ENCODE results near the gene GANC.
"Not testable (repeated sequence)": the region's sequence is repeated elsewhere in the genome, so short reads cannot be mapped to it uniquely, and the experiment has no call there.

GANC gene

DNA sequence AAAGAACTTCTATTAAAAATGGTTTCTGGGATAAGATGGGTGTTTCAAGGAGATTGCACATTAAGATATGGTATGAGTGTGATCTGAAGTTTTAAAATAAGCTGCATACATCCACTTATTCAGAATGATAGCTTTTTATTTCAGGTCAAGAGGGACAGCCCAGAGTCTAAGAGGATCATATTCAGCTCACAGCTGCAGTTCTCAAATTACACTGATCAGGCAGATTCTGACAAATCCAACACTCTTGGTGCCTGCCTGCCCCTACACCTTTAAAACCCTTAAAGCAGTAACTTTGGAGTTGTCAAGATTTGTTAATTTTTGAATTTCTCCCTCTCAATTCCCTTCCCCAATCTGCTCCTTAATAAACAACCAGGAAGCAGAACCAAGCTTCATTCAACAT, 9.3 kb downstream of the GANC start:
- H3K4me3 ChIP-seq (ENCODE audit: low read depth, low read length) = no peak overlapping the region

DNA sequence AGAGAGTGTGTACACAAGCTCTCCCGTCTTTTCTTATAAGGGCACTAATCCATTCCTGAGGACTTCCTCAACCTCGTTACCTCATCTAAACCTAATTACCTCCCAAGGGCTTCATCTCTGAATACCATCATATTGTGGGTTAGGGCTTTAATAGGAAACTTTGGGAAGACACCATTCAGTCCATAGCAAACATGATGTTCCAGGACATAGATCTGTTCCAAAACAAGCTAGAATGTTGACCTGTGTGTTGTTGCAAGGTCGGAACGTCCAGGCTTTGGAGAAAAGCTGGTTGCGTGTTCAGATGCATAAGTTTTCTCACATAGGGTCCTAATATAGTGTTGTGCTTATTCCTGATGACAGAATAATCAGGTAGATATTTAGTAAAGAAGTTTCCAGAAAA, 9.9 kb downstream of the GANC start:
- no peak overlapping the region for H3K4me3 ChIP-seq (ENCODE audit: low read depth, low read length)

DNA sequence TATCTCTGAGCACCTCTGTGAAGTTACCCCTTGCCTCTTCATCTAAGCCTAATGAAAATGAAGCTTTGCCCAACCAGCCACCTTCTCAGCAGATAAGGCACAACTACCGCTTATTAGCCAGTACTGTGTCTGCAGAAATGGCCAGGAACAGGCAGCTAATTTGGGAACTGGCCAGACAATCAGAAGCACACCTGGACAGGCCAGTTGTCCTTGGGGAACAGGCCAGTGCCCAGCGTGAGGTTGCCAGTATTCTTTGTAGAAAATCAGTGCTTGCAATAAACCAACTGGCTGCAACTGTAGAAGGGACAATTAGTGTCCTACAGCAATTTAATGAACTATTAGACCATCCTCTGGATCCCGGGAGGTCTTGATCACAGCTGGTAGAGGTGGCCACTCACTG, 10.7 kb downstream of the GANC start:
- H3K4me3 ChIP-seq (ENCODE audit: low read depth, low read length) = no peak overlapping the region

DNA sequence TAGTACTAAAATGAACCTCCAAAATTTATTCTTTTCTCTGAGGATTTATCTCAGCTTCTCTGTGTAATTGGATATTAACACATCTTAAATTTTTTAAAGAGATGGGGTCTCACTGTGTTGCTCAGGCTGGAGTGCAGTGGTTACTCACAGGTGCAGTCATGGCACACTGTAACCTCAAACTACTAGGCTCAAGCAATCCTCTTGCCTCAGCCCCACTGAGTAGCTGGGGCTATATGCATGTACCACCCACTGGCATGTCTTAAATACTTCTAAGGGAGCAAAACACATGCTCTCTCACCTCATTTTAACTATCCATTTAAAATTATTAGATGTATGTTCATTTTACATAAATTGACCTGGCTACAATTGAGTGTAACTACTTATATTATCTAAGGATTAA, 11.6 kb downstream of the GANC start:
- H3K4me3 ChIP-seq (ENCODE audit: low read depth, low read length) = no peak overlapping the region

DNA sequence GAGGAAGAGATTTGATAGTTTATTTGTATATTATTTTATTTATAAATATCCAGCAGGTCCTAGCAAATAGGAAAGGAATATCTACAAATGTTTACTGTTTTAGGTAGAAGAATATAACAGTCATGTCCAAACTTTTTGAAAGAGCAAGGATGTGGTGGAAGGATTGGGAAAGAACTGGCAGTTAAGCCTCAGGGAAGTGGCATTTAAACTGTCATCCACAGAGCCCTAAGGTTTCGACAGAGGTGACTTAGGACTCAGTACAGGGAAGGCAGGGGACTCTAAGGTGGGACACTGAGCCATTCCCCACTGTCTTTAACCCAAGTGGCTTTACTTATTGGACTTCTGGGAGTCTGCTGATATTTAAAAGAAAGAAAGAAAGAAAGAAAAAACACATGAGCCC, 12.0 kb downstream of the GANC start:
- no peak overlapping the region for H3K4me3 ChIP-seq (ENCODE audit: low read depth, low read length)

DNA sequence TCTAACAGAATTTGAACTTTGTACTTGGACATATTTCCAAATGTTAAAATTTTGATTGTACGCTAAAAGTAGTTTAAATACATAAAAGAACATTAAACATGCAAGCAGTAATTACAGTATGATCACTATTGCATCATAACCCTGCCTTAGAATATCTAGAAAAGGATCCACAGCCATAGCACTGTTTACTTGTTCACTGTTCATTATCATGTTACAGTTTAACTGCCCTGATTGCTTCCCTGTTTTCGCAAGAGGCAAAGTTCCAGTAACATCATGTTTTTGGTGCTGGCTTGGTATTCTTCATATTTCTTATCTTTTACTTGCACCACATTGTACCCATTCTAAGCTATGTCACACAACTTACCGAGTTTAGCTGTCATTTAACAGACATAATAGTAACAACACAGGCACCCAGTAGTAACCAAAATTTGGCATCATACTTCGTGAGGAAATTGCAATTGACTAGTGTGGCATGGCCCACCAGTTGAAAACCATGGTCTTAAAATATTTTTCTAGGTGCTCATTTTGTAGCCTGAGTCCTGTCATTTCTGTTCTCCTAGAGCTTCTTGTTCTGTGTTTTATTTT, 13.5 kb downstream of the GANC start:
- H3K4me3 ChIP-seq (ENCODE audit: low read depth, low read length) = no peak overlapping the region

DNA sequence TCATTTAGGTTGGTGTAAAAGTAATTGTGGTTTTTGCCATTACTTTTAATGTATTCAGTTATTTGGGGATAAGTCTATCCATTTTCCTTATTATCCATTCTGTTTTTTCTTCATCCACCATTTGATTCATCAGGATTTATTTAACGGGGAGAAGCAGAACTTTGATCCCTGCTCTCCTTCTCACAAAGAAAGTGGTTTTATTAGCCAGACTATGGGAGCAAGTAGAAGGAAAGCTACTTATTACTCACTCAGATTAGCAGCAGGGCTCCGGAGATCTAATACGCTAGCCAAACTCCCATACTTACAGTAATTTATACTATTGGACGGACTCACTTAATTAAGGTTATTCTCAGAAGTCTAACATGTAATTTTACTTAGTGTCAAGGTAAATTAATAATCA, 14.9 kb downstream of the GANC start:
- H3K4me3 ChIP-seq (ENCODE audit: low read depth, low read length) = no peak overlapping the region

DNA sequence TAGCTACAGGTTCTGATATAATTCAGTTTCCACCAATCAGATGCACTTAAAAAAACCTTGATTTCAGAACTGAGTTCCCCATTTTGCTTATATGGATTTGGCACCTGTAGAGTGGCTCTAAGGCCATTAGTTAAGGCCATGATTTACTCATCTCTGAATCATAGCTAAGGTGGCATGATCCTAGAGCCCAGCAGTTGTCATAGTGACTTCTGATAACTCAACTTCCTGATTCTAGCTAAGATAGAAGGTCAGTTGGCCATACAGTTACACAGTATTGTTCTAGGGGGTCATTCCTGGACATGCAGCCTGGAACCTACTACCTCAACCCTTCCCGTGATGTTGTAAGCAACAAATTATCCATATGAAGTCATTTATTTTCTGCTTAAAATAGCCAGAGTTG, 16.2 kb downstream of the GANC start:
- no peak overlapping the region for H3K4me3 ChIP-seq (ENCODE audit: low read depth, low read length)

DNA sequence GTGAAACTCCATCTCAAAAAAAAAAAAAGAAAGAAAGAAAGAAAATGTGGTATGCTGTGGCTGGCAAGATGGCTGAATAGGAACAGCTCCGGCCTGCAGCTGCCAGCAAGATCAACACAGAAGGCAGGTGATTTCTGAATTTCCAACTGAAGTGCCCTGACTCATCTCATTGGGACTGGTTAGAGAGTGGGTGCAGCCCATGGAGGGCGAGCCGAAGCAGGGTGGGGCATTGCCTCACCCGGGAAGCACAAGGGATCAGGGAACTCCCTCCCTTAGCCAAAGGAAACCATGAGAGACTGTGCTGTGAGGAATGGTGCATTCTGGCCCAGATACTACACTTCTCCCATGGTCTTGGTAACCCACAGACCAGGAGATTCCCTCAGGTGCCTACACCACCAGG, 28.0 kb downstream of the GANC start:
- H3K4me3 ChIP-seq (ENCODE audit: low read depth, low read length) = not testable (repeated sequence)

DNA sequence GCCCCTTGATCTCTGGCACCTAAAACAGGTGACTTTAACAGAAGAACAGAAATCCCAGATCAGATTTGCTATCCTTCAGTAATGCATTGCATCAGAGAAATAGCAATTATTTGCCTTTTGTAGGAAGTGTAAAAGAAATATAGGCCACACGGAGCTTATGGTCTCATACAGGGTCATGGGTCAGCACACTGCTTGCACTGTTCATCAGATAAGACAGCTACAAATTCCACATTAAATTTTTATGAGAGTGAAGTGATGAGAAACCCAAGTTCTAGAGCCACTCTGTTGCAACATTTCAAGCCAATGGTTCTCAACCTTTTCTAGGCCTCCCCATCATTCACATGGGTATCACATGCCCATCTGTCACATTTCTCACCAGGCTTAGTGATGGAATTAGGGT, 33.7 kb downstream of the GANC start:
- H3K4me3 ChIP-seq (ENCODE audit: low read depth, low read length) = no peak overlapping the region

DNA sequence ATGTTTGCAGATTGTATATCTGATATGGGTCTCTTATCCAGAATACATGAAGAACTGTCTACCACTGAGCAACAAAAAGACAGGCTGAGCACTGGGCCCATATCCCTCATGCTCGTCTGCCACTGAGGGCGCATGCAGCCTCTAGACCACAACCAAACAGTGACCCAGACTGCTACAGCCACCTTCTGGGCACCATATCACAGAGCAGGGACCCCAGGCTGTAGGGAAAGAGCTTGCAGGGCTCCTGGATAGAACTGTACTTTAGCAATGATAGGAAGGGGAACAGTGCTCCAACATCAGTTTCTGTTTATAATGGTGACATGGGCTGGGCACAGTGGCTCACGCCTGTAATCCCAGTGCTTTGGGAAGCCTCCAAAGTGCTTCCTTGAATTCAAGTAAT, 40.5 kb downstream of the GANC start:
- H3K4me3 ChIP-seq (ENCODE audit: low read depth, low read length) = no peak overlapping the region

DNA sequence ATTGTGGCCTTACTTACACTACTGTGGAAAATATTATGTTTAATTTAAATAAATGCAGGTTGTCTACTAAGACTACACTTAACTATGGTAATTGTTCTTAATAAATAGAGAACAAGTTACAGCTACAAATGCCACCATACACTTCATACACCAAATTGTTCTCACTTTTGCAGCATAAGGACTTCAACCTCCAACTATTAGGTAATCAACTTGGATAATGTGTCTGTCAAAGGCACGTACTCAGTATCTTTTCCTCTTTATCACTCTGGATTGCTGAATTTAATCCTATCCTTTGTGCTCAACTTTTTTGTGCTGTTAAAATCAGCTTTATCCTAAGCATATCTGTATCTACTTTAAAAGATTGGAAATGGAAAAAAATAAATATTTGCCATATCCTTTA, 41.8 kb downstream of the GANC start:
- no peak overlapping the region for H3K4me3 ChIP-seq (ENCODE audit: low read depth, low read length)

DNA sequence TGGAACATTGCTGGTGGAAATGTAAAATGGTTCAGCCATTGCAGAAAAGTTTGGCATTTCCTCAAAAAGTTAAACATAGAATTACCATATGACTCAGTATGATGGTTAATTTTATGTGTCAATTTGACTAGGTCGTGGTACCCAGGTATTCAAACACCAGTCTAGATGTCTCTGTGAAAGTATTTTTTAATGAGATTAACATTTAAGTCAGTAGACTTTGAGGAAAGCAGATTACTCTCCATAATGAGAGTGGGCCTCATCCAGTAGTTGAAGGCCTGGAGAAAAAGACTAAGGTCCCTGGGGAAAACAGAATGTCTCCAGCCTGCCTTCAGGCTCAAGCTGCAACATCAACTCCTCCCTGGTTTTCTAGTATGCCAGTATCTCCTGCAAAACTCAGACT, 42.5 kb downstream of the GANC start:
- no peak overlapping the region for H3K4me3 ChIP-seq (ENCODE audit: low read depth, low read length)

DNA sequence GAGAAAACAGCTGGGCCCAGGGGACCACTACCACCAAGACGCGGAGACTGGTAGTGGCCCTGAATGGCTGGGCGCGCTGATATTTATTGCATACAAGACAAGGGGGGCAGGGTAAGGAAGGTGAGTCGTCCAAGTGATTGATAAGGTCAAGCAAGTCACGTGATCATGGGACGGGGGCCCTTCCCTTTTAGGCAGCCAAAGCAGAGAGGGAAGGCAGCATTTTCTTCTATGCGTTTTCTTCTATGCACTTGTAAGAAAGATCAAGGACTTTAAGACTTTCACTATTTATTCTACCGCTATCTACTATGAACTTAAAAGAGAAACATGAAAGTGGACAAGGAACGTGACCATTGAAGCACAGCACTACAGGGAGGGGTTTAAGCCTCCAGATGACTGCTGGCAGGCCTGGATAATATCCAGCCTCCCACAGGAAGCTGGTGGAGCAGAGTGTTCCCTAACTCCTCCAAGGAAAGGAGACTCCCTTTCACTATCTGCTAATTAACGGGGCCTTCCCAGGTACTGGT, 43.3 kb downstream of the GANC start:
- H3K4me3 ChIP-seq (ENCODE audit: low read depth, low read length) = not testable (repeated sequence)

DNA sequence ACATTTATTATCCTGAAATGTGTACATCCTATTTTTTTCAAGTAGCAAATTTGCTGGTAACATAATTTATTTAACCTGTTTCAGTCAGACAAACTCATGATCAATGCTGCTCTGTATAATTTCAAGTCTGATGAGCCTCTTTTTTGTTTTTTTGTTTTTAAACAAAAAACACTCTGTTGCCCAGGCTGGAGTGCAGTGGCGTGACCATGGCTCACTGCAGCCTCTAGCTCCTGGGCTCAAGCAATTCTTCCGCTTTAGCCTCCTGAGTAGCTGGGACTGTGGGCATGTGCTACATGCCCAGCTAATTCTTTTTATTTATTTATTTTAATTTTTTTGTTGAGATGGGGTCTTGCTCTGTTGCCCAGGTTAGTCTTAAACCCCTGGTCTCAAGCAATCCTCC, 46.2 kb downstream of the GANC start:
- H3K4me3 ChIP-seq (ENCODE audit: low read depth, low read length) = no peak overlapping the region

DNA sequence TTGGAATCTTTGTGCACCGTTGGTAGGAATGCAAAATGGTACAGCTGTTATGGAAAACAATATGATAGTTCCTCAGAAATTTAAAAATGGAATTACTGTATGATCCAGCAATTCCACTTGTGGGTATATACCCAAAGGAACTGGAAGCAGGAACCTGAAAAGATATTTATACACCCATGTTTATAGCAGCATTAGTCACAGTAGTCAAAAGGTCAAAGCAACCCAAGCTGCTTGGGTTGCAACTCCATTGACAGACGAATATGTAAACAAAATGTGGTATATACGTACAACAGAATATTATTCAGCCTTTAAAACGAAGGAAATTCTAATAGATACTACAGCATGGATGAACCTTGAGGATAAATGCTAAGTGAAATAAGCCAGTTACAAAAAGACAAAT, 51.3 kb downstream of the GANC start:
- no peak overlapping the region for H3K4me3 ChIP-seq (ENCODE audit: low read depth, low read length)

DNA sequence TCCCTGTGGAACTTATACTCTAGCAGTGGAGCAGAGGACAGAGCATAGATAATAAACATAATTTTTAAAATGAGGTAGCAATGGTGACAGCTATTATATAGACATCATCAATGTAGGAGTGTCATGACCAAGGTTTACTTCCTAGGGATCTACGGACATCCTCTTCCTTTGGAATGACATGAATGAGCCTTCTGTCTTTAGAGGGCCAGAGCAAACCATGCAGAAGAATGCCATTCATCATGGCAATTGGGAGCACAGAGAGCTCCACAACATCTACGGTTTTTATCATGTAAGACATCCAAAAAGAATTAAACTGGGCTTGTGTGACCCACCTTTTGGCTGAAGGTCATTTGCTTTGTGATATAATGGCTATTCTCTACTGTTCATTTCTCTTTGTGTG, 56.2 kb downstream of the GANC start:
- no peak overlapping the region for H3K4me3 ChIP-seq (ENCODE audit: low read depth, low read length)

DNA sequence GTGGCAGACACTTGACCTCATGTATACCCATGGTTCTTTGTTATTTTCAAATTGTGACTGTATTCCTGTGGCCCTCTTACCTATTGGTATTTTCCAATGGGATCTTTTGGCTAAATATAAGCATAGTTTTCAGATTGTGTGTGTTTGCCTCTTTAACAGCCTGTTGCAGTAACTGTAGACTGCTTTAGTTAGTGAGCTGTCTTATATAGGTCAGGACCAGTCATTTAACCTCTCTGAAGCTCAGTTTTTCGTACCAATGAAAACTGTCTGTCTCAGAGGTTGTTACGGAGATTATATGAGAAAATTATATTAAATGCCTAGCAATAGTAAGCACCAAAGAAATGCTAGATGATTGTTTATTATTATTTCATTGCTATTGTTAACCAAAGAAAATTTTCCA, 57.0 kb downstream of the GANC start:
- no peak overlapping the region for H3K4me3 ChIP-seq (ENCODE audit: low read depth, low read length)

DNA sequence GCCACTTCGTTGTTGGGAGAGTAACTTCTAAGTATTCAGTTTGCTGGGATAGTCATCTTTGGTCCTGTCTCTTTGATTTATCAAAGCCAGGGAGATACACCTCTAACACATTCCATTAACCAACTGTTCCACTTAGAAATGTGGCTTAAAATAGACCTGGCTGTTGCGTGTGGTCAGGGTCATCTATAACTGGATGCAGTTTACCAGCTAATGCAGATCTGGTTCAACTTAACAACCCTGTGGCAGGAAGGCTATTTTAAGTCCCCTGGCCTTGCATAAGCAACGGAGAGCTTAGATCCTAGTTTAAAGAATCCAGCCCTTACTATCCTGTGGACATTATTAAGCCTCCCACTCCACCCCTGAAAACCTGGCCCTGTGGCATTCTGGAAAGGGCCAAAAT, 58.2 kb downstream of the GANC start:
- H3K4me3 ChIP-seq (ENCODE audit: low read depth, low read length) = no peak overlapping the region

DNA sequence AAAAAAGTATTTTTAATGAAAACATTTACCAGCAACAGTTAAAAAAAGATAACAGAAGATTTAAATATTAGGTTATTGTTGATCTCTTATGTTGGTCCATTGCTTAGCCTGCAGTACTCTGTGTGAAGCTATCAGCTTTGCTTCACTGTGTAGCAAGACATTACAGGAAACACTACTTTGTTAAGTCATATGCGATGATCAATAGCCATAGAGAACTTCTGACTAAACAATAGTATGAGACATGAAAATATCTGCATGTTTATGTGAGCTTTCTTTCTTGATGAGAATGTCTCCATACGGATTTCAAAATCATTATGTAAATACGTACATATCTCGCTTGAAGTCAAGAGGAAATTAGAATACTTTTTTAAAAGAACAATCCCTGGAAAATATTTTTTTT, 59.3 kb downstream of the GANC start:
- no peak overlapping the region for H3K4me3 ChIP-seq (ENCODE audit: low read depth, low read length)

DNA sequence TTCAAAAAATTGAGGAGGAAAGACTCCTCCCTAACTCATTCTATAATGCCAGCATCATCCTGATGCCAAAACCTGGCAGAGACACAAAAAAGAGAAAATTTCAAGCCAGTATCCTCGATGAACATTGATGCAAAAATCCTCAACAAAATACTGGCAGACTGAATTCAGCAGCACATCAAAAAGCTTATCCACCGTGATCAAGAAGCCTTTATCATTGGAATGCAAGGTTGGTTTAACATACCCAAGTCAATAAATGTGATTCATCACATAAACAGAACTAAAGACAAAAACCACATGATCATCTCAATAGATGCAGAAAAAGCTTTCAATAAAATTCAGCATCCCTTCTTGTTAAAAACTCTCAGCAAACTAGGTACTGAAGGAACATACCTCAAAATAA, 62.1 kb downstream of the GANC start:
- no peak overlapping the region for H3K4me3 ChIP-seq (ENCODE audit: low read depth, low read length)

DNA sequence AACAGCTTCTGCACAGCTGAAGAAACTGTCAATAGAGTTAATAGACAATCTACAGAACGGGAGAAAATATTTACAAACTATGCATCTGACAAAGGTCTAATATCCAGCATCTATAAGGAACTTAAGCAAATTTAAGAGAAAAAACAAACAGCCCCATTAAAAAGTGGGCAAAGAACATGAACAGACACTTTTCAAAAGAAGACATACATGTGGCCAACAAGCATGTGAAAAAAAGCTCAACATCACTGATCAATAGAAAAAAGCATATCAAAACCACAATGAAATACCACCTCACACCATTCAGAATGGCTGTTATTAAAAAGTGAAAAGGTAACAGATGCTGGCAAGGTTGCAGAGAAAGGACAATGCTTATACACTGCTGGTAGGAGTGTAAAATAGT, 63.6 kb downstream of the GANC start:
- H3K4me3 ChIP-seq (ENCODE audit: low read depth, low read length) = not testable (repeated sequence)

DNA sequence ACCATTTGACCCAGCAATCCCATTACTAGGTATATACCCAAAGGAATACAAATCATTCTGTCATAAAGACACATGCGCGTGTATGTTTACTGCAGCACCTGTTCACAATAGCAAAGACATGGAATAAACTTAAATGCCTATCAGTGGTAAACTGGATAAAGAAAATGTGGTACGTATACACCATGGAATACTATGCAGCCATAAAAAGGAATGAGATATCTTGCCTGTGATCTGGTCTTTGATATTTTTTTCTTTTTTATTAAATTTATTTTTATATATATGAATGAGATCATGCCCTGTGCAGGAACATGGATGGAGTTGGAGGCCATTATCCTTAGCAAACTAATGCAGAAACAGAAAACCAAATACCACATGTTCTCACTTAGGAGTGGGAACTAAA, 64.1 kb downstream of the GANC start:
- H3K4me3 ChIP-seq (ENCODE audit: low read depth, low read length) = not testable (repeated sequence)

DNA sequence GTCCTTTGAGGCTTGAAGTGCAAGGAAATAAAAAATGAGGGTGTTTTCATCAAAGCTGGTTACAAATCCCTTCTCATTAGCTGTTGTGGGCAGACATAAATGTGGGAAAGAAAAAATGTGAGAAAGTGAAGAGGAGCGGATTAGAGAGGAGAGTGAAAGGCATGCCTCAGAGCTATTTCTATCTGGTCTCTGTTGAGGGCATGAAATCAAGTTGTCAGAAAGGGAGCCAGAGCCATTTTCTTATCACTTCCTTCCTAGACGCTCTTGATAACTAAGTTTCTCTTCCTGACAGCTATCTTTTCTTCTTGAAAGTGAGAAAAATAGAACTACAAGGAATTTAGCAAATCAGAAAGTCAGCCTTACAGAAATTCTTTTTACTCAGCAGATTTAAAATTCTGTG, 65.5 kb downstream of the GANC start:
- H3K4me3 ChIP-seq (ENCODE audit: low read depth, low read length) = no peak overlapping the region

Measured in iPS-11a (cell line).